SU-DHL-6 (cell line): ENCODE data around the gene PRLHR.

Source experiments
- CTCF ChIP-seq: fragments of 200-600 bp; sonication (generic); IDR thresholded peaks from one replicate; pipeline ENCODE4 v1.5.1; 2017; ENCODE audit warnings: antibody characterized with exemption, mild to moderate bottlenecking, low read length, moderate library complexity; ENCODE audit not compliant: insufficient read depth, poor library complexity, severe bottlenecking
- EZH2phosphoT487 ChIP-seq: fragments of 200-600 bp; sonication (generic), shearing (Covaris generic); conservative IDR thresholded peaks from 2 replicates; pipeline ENCODE4 v1.6.1; 2018; ENCODE audit warnings: mild to moderate bottlenecking, antibody characterized with exemption, low read length, moderate library complexity, mixed read lengths

- no peak for TF ChIP-seq CTCF
- no peak for TF ChIP-seq EZH2phosphoT487
Measured at GRCh38 chr10:118584181-118584954, 11.1 kb downstream of the PRLHR start.
